Activated CD4-positive, alpha-beta T cell treated with anti-CD3 and anti-CD28 coated beads for 24 hours (primary cell): ENCODE results near the gene FAM221A.
"Not testable (repeated sequence)": the region's sequence is repeated elsewhere in the genome, so short reads cannot be mapped to it uniquely, and the experiment has no call there.

Source experiments
- DNase-seq, 2 donors: peaks; one replicate each; pipeline ENCODE4 v3.0.0-alpha.2; 2020; ENCODE audit warnings: low read depth in 2 of 2

The FAM221A gene, protein sequence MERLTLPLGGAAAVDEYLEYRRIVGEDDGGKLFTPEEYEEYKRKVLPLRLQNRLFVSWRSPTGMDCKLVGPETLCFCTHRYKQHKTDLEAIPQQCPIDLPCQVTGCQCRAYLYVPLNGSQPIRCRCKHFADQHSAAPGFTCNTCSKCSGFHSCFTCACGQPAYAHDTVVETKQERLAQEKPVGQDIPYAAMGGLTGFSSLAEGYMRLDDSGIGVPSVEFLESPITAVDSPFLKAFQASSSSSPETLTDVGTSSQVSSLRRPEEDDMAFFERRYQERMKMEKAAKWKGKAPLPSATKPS

DNA sequence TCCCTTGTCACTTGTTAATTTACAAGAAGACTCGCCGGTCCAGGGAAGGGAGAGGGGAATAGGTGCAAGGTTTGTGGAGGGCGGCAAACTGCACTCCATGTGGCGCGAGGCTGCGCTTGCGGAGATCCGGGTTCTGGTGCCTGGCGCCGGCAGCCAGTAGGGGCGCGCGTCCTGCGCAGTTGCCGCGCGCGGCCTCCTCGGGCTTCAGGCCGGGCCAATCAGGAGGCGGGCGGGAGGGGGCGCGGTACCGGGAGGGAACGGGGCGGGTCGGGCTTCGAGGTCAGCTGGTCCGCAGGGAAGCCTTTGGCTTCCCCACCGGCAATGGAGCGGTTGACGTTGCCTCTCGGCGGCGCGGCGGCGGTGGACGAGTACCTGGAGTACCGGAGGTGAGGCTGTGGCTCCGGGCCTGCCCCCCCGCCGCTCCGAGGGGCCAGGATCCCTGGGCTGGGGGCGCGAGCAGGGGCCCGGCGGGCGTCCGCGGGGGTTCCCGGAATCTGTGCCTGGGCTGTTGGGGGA lies at the start of gene FAM221A:
TSS of gene FAM221A (plus strand) at position 302 of the 516 bp plus-strand sequence. CDS start at position 322, 20 bp downstream.
- peak; percentile 68 to 76 for DNase-seq

DNA sequence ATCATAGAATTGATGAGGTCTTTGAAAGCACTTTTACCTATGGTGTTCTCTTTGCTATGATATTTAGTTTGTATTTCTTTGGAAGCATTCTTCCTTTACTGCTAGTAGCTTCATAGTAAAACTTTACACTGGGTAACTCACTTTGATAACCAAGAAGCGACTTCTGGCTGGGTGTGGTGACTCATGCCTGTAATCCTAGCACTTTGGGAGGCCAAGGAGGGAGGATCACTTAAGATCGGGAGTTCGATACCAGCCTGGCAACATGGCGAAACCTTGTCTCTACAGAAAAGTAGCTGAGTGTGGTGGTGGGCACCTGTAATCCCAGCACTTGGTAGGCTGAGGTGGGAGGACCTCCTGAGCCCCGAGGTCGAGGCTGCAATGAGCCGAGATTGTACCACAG lies 46.6 kb upstream of the FAM221A start:
- DNase-seq = no peak

DNA sequence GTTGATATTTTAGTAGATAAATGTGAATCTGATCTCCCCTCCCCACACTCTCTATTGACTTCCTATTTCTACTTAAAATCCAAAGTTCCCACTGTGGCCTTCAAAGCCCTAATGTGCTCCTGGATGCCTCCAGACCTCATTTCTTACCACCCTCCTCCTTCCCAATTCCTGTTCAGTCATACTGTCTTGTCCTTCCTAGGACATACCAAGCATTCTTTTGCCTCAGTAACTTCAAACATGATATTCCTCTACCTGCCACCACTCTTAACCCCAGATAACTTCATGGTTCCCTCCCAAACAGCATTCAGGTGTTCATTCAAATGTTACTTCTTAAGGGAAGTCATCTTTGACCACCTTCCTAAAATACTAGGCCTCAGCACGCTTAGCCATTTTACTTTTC lies 34.2 kb upstream of the FAM221A start:
- DNase-seq = no peak

DNA sequence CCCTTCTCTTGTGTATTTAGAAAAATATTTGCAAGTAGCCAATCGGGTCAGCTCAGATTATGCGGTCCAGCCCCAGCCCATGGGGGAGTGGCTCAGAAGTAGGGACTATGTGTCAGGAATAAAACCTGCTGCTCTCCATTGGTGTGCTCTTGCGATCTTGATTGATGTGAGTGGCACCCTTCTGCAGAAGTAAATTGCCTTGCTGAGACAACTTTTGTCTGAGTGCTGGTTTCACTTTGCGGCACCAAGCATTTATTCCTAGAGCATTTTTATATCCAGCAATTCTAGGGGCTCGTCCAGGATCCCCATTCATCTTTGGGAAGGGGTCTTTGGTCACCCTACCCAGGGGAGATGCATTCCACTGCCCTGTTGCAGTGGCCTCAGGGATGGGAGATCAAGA lies 26.1 kb upstream of the FAM221A start:
- no peak for DNase-seq

DNA sequence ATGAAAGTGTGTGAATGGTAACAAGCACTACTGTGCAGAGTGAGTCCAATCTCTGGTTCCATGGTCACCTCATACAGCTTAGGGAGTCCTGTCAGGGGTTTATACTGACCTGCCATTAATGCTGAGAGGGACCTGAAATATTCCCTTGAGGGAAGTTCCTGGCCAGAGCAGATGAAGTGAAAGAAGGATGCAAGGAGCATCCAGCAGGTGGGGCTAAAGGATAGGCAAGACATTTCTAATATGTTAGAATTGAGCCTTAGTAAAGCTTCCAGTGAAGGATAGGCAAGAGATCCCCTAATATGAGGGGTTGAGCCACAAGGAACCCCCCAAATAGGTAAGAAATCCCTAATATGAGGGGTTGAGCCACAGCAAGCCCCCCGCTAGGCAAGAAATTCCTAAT lies 25.5 kb upstream of the FAM221A start:
- DNase-seq = no peak

DNA sequence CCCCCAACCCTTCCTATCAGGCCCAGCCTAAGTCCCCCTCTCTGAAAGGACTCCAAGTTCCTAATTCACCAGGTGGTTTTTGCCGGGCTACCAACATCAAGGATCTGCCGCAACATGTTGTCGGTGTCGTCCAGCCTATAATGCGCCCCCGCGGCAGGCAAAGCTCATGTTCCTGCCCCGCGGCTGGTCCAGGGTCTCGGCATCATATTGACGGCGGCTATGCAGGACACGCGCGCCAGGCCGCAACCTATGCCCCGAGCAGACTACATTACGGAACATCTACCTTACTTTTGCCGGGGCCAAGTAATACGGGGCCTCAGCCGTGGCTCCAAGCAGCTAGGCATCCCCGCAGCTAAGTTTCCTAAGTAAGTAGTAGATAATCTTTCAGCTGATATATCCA lies 24.6 kb upstream of the FAM221A start:
- DNase-seq = no peak

DNA sequence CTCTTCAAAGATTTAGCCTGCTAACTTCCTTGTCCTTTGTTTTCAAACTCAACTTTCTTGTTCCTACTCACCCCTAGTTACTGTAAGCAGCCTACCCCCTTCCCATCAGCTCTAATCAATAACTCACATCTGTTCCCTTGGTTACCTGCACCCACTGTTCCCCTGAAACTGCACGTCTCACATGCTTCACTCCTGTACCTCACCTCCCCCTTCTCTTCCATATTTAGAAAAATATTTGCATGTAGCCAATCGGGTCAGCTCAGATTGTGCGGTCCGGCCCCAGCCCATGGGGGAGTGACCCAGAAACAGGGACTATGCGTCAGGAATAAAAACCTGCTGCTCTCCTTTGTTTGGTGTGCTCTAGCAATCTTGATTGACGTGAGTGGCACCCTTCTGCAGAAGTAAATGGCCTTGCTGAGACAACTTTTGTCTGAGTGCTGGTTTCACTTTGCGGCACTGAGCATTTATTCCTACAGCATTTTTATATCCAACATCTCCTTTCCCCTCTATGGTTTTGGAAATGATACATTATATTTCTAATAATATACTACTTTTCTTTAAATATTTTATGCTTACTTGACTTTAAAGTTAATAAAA lies 21.1 kb upstream of the FAM221A start:
- DNase-seq = no peak

DNA sequence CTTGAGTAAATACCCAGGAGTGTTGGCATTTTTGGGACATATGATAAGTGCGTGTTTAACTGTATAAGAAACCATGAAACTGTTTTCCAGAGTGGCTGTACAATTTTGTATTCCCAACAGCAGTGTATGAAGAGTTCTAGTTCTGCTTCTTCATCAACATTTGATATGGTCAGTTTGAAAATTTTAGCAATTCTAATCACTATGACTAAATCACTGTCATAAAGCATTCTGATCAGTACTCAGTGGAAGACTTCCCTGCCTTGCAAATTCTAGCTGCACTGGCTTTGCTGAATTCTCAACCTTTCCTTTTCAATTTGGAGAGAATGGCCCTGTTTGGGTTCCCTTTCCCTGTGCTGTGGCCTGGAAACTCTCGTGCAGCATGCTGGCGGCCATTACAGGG lies 18.6 kb upstream of the FAM221A start:
- DNase-seq = no peak

DNA sequence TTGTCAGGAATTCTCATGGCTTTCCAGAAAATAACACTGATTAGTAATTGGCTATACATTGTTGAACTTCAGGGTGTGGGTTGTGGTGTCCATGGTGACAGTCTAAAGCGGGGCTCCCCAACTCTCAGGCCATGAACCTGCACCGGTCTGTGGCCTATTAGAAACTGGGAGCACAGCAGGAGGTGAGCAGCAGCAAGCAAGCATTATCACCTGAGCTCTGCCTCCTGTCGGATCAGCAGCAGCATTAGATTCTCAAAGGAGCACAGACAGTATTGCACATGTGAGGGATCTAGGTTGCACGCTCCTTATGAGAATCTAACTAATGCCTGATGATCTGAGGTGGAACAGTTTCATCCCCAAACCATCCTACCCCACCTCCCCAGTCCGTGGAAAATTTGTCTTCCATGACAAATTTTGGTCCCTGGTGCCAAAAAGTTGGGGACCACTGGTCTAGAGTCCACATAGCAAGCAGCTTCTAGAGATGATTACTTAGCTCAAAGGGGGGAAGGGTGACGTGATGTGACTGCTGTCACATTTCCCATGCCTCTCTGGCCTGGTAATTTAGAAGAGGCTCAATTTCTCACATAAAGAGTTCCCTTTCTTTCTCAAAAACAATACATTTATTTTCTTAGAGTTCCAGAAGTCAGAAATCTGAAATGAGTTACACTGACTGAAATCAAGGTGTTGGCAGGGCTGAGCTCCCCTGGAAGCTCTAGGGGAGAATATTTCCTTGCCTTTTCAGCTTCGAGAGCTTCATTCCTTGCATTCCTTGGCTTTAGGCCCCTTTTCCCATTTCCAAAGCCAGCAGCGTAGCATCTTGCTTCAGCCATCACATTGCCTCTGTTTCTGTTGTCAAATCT lies 17.6 kb upstream of the FAM221A start:
- DNase-seq = no peak

DNA sequence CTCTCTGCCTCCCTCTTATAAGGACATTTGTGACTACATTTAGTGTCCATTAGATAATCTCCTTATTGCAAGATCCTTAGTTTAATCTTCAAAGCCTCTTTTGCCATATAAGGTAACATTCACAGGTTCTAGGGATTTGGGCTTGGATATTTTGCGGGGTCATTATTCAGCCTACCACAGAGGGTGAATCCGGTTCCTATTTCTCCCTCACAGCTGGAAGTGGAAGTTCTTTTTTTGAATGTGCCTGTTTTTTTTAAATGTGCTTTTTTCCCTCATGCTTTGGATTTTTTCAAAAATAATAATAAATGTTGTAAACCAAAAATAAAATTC lies 17.1 kb upstream of the FAM221A start:
- DNase-seq = no peak

DNA sequence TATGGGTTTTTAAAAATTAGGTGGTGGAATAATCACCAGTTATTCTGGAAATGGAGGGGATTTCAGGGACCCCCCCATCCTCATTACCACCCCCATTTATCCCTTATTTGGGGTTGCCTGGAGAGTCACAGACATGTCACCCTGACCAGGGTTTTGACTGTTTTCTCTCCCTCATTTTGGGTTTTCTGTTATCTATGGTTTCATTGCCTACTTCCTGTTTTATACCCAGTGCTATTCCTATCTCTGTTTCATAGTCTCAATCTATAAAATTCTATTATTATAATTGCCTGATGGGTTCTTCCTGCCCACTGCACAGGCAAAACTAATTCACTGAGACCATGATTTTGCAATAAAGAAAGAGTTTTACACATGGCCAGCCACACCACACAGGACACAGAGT lies 15.9 kb upstream of the FAM221A start:
- no peak for DNase-seq

DNA sequence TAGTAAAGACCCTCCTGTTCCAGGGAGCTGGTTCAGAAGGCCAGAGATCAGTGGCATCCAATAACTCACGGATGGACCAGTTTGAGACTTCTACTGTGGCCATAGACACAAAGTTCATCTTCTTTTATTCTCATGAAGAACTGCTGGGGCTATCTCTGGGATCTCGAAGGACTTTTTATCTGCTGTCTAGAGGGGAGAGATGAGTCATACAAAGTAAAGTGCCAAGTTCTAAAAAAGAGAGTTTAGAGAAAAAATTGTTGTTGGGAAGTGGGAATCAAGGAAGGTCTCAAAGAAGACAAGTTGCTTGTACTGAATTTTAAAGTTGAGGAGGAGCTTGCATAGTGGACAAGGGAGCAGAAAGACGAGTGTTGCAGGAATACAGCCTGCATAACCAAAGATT lies 8.0 kb upstream of the FAM221A start:
- no peak for DNase-seq

DNA sequence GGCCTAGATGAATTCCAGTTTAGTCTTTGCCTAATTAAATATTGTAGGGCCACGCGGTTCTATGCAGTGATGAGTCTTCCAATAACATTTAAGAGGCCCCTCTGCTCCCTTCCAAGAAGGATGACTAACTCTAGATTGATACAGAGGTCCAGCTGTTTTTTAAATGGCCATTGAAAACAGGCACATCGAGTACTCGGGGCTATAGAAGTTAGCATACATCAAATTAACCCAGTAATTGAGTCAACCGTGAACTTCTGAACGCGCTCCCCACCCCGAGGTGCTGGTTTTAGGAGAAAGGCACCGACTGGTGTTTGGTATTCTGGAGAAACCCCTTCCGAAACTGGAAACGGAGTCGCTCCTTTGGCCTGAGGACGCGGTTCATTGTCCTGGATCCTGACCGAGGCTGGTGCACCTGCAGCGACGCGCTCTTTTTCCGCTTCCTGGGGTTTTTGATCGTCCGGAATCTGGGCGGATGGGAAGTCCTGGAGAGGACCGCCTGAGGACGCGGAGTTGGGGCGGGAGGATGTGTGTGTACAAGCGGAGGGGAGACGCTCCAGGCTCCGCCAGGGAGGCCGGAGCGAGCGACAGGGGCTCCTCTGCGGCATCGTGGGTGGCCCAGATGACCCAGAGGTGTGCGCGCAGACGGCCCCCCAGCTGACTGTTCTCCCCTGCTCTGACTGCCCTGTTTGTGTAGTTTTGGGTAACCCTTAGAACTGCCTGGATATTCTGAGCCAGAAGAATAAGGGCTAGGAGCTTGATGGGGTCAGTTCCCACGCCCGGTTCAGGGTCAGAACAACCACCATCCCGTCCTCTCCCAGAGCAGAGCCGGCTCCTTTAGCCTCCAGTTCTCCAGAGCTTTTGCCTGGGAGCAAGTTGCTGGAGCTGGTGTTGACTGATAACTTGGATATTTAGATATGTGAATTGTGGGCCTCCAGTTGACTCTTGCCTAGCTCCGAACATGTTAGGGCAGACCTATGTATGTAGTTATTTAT lies 711 bp downstream of the FAM221A start:
- peak; percentile 7 to 31 for DNase-seq

DNA sequence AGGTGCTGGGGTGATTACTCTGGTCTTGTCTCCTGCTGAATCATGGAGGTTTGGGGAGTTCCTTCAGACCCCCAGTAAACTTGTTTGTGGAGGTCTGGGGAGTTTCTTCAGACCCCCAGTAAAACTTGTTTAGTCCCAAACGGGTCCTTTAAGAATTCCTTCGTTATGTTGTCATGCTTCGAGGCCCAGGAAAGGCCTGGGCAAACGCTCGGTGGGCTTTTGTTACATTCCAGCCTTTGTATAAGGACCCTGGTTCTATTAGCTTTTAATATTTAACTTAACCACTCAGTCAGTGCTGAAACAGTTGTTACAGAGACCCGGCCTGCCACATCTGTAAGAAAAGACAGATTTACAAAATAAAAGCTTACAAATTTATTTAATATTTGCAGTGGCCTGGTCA lies 4.0 kb downstream of the FAM221A start:
- DNase-seq = not testable (repeated sequence)

DNA sequence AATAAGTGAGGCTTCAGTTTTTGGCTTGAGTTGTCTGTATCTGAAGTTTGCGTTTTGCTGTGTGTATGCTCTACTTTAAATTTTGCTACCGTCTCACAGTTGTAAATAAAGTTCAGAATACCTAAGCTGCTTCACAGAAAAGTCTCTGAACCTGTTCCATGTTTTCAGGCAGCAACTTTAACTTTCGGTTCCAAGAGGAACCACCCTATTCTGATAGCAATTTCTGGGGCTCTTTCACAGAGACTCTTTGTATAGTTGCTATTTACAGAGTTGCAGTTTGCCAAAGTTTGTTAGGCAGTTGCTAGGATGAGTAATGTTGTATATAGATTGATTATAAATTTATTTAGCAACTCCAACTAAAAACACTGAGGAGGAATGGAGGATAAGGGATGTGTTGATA lies 5.7 kb downstream of the FAM221A start:
- DNase-seq = no peak

DNA sequence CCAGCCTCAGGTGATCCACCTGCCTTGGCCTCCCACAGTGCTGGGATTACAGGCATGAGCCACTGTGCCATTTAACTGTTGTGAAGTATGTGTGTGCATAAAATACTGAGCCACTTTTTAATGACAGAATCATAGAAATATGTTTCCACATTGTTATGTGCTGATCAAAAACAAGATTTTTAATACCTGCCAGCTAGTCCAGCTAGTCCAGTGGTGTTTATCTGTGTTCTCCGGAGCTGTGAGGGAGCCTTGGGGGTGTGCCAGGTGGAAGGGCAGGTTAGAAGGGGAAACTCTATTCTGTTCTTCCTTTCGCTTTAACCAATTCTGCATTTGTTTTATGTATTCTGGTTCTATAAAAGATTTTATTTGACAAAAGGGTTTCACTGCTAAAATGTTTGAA lies 7.0 kb downstream of the FAM221A start:
- no peak for DNase-seq

DNA sequence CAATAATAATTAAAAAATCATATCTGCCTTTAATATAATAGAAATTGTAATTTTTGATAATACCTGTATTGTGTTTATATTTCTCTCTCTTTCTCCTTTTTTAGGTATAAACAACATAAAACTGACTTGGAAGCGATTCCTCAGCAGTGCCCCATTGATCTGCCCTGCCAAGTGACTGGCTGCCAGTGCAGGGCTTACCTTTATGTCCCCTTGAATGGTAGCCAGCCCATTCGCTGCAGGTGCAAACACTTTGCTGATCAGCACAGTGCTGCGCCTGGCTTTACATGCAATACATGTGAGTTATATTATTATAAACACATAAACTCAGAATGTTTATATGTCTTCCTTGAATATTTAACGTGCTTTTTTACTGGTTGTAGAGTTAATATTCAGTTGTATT lies 9.2 kb downstream of the FAM221A start:
- DNase-seq = no peak

DNA sequence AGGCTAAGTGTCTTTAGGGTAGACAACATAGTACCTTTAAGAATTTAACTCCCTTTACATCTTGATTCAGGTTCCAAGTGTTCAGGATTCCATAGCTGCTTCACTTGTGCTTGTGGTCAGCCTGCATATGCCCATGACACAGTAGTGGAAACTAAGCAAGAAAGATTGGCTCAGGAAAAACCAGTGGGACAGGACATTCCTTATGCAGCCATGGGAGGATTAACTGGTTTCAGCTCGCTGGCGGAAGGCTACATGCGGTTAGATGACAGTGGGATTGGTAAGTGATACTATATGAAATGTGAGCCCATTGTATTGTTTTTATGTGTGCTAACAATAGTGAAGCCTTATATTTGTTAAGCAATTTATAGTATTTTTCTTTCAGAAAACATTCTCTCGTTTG lies 11.3 kb downstream of the FAM221A start:
- no peak for DNase-seq

DNA sequence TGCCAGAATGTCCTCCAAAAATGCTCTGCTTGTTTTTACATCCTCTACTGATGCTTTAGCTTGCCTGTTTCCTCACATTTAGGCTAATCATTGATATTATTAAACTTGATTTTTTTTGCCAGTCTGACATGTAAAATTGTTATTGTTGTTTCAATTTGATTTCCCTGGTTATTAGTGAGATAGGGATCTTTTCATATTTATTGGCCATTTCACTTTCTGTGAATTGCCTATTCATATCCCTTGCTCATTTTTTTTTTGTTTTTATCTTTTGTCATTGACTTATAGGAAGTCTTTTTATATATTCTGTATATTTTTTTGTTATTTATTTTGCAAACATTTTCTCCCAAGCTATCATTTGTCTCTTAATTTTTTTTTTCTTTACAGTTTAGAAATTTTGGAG lies 13.2 kb downstream of the FAM221A start:
- no peak for DNase-seq

DNA sequence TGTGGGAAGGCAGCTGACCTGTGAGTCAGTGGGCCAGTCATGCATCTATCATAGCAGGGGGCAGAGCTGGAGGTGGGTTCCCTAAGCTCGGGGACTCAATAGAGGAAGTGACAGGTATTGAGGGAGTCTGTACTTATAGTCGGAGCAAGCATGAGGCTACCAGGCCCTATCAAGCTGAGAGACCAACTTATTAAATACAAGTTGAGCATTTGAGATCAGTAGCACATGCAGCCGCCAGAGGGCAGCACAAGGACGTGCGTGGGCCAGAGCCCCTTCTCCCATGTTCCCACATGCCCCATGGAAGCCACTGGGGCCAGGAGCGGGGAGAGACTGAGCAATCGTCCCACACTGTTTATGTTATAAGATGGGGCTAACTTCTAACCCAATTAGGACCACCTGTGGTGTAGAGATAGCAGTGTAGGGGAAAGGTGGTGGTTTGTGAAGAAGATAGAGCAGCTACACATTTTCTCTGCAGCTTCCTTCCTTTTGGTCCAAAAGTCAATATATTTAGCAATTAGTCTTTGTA lies 17.0 kb downstream of the FAM221A start:
- peak; percentile 38 to 57 for DNase-seq

DNA sequence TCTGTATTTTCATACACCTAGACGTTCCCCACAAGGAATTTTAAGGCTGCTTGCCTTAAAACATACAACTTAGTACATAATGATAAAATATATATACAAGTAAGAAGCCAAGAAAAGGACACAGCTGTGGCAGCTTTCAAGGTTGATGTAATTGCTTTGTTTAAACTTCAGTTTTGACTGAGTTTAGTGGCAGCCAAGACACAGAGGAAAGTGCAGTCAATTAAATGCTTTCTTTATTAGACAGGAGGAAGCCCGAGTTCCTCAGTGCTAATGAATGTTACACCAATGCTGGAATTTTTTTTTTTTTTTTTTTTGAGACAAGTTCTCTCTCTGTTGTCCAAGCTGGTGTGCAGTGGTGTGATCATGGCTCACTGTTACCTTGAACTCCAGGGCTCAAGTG lies 18.8 kb downstream of the FAM221A start:
- DNase-seq = no peak
